Left renal pelvis (tissue), 4 donors: ENCODE measurements around the gene LDAH. TPM values are rescaled to one million over a fixed set of nuclear protein-coding genes. Genes with fewer than 3 reads are reported as not detected.

Experiments used
- DNase-seq, 4 donors: peaks; one replicate each; pipeline ENCODE4 v3.0.0-alpha.2; 2013; ENCODE audit warnings: low read depth in 4 of 4, low spot score in 3 of 4
- polyA plus RNA-seq, 4 donors: library from polyadenylated mRNA; unstranded; fragments of 120-200 nt; gene quantifications; one replicate each; pipeline ENCODE4 v1.2.1, GENCODE V29; 2013; ENCODE audit not compliant: insufficient read length in 4 of 4

LDAH gene
- polyA plus RNA-seq, 4 donors, result 18.0 to 43.8 (median 38.2) TPM

DNA sequence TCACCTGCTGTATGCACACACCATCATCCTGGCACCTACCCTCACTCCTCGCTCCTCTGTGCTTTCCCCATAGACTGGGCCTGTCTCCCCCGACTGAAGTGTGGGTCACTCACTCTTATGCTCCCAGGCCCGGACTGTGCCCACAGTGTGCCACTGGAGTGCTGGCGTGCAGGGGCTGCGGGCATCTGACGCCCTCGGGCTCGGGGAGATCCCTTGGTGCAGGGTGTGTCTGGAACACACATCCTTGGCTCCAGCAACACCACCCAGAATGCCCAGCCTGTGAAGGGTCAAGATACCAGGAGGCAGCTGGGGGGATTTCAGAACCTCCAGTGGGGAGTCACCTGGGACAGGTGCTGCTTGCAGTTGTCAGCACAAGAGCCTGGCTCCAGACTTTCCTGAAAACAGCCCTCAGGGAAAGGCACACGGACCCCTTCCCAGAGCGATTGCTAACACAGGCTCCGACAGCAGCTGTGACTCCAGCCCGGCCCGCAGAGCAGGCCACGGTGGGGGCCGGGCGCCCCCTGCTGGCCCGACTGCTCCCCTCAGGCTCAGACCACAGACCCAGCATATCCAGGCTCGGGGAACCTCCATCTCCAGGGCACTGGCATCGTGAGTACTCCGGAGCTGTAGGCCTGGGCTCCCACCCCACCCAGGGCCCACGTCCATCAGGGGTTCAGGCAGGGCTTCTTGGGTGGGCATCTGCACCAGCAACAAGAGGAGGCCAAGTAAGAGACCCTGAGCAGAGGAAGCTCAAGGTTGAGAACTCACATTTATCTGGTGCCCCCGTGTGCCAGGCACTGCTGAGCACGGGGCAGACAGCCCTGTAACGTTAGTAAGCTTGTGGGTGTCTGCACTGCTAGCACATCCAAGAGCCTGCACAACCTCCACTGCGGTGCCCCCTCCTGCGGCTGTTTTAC is 180.6 kb downstream of the LDAH start:
- DNase-seq, result no peak

DNA sequence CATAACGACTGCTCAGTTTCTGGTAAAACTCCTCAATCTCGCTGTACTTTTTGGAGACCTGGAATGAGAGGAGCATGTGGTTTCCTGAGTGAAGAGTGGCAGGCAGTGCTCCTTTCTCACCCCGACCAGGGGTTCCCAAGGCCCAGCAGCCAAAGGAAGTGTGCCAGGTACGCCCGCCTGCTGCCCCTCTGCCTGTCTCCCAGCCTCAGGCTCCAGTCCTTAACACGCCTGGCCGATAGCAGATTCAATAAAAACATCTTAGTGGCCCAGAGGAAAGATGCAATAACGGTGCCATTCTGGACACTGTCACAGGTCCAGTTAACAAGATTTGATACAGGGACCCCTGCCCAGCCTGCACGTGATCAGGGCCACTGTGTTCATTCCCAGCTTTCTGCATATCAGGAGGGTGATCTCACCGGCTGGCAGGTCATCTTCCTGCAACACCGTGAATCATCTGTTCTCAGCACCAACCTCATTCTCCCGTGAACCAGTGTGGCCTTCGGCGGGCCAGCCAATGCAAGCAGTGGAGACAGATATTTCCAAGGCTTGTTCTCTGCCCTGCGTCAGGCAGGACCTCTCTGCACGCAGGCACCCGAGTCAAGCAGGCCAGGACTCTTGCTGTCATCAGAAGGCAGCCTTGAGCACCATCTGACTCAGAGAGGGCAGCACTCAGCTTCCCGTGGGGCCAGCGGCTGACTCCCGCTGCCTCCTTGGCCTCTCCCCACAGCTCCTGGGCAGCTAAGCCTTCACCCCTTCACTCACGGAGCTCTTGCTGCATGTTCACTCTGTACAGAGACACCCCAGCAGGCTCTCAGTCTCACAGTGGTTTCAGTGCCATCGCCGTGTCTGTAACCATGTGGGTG is 181.5 kb downstream of the LDAH start:
- DNase-seq, result no peak

DNA sequence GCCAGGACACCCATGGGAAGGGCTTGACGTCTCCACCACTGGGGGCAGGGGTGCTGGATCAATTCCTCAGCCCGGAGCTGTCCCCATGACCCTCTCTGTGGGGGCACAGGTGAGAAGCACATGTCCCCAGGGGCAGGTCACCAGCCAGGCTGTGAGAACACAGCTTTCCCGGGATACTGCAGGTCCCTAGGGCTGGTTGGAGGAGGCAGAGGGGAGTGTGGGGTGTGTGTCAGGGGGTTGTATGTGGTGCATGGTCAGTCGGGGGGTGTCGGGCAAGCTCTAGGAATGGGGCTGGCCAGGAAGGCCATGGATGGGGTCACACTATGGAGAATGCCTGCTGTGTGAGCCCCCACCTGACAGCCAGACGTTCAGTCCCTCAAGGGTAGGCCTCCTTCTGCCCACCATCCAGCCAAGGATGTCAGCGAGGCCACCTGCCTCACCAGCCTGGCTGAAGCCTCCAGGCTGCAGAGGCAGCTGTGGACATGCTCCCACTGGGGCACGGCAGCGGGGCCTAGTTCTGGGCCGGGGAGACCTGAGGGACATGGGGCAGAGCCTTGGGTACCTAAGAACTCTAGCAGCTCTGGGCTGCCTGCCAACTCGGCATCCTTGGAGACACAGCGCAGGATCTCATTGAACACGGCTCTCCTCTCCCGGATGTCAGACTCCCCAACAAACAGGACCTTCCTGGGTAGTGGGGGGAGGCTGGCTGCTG is 182.3 kb downstream of the LDAH start:
- no peak for DNase-seq

DNA sequence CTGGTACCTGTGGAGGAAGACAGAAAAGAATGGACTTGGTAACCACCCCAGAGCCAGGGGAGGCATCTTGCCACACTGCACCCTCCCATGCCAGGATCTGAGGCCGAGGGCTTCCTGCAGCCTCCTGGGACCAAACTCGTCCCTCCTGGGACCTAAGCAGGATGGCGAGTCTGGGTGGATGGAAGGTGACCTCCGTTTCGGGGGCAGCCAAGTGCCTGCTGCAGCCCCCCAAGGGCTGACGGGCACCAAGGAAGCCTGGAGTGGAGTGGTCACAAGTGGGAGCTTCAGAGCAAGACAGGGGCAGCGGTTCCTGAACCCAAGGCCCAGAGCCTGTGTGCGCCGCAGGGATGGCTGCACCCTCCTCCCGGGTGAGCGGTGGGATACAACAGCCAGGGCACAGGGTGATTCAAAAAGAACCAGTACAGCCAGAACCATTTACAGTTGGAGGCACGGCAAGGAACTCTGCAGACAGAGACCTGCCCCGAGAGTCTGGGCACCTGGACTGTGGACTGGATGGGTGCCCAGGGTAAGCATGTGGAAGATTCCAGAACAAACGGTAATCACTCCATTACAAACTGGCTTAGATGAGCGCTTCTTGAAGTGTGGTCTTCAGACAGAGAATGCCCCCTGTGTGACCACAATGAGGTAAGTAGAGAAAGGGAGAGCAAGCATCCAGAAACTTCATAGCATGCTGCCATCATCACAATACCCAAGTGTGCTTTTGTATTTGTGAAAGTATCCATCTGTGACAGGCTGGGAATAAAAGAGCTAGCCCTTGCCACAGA is 184.1 kb downstream of the LDAH start:
- no peak for DNase-seq

DNA sequence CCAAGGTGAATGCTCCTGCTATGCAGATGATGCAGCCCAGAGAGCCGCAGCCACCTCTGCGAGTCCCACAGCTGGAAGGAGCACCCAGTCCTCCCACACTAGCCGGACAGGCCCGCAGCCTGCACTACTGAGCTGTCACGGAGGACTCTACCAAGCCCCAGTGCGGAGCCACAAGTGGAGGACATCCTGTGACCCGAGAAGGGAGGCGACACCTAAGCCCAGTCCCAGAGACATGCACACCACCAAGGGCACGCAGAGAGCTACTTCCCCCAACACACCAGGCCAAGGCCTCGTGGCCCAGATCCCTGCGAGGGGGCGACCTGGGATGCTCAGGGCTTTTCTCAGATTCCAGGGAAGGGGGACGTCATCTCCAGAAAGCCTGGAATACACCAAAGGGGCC is 184.9 kb downstream of the LDAH start:
- DNase-seq, result no peak

DNA sequence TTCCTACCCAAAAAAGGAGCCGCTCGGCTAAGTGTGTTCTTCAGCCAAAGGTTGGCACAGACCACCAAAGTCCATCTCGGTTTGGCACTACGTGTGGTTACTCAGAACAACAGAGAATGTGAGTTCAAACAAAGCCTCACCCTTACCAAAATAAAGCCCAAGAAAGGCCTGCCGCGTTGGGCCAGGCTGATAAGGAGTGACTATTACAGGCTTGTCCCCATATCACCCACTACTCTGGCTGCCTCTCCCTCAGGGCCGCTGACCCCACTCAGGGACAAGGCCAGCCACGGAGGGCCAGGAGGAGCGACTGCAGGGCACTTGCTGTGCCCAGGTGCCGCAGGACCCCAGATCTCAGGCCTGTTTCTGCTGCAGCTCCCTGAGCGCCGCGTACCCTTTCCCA is 185.8 kb downstream of the LDAH start:
- DNase-seq, result no peak

DNA sequence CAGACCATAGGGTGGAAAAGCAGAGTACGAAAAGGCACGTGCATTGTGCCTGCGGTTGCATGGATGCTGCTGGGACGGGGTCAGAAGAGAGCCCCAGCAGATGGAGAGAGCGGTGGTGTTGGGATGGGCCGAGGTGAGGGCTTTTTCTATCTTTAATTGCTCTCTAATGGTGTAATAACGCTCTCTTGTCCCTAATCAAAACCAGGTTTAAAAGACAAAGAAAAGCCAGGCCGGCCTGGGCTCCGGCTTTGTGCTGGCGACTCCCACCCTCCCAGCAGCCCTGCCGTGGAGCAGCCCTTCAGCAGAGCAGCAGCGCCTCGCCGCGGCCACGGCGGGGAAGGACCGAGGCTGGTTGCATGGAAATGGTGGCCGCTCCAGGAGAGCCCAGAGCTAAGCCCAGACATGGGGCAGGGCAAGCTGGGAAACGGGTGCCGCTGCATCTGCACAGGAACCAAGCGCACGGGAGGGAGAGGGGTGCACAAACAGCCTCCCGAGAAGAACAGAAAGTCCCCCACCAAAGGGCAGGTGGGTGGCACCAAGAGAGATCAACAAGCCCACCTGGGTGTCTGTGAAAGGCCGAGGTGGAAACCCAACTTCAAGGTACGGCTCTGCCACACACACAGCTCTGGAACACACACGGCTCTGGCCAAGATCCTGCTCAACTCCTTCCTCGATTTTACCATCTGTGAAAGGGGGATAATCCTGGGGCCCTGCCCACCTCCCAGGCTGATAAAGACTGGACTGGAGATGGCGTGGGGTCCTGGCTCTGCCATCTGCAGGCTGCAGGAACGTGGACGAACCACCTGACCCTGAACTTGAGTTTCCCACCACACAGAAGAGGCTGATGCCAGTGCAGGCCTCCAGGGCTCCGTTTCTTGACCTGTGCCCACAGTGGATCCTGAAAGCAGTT is 187.0 kb downstream of the LDAH start:
- peak in 2 of 4 donors; percentile 70 for DNase-seq

DNA sequence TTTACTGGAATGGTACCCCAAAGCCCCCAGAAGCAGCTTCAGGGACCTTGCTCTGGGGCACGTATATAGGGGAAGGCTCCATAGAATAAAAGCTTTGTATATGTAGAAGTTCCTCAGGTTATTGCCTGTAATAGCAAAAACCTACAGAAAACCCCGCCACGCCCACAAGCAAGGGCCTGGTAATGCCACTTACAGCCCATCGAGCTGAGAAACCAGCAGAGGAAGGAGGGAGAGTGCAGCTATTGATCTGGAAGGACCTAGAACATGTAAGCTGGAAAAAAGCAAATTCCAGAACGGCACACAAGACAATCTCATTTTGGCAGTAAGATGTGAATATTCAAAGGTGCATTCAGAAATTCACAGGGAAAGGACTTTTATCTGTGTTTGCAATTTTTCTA is 187.8 kb downstream of the LDAH start:
- no peak for DNase-seq

DNA sequence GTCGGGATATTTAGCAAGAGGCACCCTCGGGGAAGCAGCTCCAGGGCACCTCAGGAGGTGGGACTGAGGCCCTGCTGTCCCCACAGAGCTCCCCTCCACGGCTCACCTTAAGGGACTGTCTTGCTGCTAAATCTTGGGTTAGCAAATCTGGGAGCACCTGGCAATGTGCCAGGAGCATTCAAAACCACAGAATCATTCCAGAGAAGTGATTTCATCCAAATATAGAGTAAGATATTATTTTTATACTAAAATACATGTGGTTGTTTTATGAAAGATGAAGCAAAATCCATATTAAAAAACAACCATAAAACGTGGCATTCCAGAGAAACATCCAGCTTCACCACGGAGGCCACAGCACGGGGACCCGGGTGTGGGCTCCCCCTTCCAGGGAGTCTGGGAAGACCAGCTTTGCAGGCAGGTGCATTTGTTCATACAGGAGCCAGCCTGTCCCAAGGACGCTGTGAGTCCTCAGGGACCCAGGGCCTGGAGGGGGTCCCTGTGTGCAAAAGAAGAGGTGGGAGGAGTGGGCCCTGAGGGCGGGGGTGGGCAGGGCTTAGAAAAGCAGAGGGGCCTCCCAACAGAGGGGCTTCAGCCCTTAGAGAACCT is 188.3 kb downstream of the LDAH start:
- DNase-seq, result no peak

Other genes starting within 250 kb of the LDAH start
- gene HS1BP3, start 172.0 kb downstream of the LDAH start, polyA plus RNA-seq, result 10 to 100 TPM in 3 of 4 donors, 1 to 10 TPM in 1; 9.1 to 20.0 (median 16.8) TPM
- 1 to 10 TPM; 1.8 to 4.9 (median 3.9) TPM for gene GDF7, start 156.0 kb downstream of the LDAH start, polyA plus RNA-seq
- gene APOB, start 221.0 kb upstream of the LDAH start, polyA plus RNA-seq, result 10 to 100 TPM in 1 of 4 donors, 1 to 10 TPM in 2, under 1 TPM in 1; 0.62 to 10.0 (median 1.7) TPM